HS-5 (cell line): ENCODE measurements around the gene SLC2A4.
A peak's percentile ranks its signal among the peaks of the same experiment; 100 is the strongest.
"Not testable (repeated sequence)": the region's sequence is repeated elsewhere in the genome, so short reads cannot be mapped to it uniquely, and the experiment has no call there.

Source experiments
- DNase-seq: peaks from one replicate; pipeline ENCODE4 v3.0.0-alpha.2; 2012; ENCODE audit warnings: low read depth

SLC2A4 gene

GRCh38 chr17:7324438-7324779 is 42.9 kb downstream of the SLC2A4 start:
- DNase-seq, result no peak

- DNase-seq, result no peak
Measured at GRCh38 chr17:7325031-7325528, 43.6 kb downstream of the SLC2A4 start.

DNA sequence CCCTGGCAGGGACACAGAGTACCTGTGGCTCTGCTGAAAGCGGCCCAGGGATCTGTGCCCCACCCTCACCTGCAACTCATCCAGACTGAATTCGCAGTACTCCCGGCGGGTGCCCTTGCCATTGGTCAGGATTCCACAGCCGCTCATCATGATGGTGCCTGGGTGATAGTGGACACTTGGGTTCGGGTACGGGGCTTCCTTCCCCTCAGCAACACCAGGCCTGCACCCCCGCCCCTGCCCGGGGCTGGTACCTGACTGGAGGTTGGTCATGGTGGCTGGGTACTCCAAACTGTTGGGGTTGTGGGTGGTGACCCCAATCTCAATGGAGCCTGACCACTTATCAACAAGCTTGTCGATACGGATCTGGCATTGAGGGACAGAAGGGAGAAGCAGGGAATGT is 44.7 kb downstream of the SLC2A4 start:
- no peak for DNase-seq

- no peak for DNase-seq
Measured at GRCh38 chr17:7327056-7327455, 45.5 kb downstream of the SLC2A4 start.

DNA sequence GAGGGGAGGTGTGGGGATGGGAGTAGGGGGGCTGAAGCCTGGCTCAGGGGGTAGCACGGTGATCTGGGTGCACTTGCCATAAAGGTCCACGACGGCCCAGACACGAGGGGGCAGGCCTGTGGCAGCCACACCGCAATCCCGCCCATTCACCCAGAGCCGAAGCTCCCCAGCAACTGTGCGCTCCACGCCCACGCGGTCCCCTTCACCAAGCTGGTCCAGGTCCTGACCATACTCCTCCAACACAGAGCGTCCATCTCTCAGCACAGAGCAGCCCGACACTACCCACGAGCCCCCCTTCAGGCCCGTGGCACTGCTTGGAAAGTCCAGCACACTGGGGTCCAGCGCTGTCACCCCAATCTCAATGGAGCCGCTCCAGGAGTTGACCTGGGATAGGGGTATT is 46.0 kb downstream of the SLC2A4 start:
- DNase-seq, result no peak

- no peak for DNase-seq
Measured at GRCh38 chr17:7328009-7328408, 46.5 kb downstream of the SLC2A4 start.

GRCh38 chr17:7328840-7329373 is 47.4 kb downstream of the SLC2A4 start, which contains the start of gene NEURL4:
TSS of gene NEURL4 (minus strand) at chr17:7329335. CDS start at chr17:7329312, 23 bp downstream.
- DNase-seq, result no peak

DNA sequence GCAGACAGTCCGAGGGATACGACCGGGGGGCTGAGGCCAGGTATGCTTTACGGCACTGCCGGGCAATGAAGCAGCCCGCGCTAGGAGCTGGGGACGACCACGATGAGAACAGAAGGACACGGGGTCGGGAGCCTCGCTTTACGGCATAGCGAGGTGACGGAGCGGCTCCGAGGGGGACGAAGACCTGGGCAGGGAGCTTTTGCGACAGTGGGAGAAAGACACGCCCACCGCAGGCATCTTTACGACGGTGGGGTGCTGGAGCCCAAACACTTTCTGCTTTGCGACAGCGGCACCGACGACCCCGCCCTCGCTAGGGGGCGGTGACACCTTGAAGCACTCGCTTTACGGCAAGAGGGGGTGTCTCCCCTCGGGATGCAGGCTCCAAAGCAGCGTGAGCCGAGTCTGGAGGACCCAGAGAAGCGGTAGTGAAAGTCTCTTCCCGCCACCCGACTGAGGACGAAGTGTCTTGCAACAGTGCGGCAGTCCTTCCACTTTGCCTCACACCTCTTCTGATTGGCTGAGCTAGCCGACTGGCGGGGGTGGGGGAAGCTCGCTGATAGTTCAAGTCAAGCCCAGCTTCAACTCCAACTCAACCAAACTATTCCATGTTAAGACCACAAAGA is 48.0 kb downstream of the SLC2A4 start:
- peak; percentile 96 for DNase-seq

GRCh38 chr17:7329997-7330637 is 48.6 kb downstream of the SLC2A4 start:
- no peak for DNase-seq

- no peak for DNase-seq
Measured at GRCh38 chr17:7330638-7331015, 49.1 kb downstream of the SLC2A4 start.

GRCh38 chr17:7332111-7332510 is 50.6 kb downstream of the SLC2A4 start:
- no peak for DNase-seq

GRCh38 chr17:7332600-7333069 is 51.1 kb downstream of the SLC2A4 start:
- DNase-seq, result not testable (repeated sequence)

GRCh38 chr17:7334938-7335538 is 53.5 kb downstream of the SLC2A4 start:
- no peak for DNase-seq

DNA sequence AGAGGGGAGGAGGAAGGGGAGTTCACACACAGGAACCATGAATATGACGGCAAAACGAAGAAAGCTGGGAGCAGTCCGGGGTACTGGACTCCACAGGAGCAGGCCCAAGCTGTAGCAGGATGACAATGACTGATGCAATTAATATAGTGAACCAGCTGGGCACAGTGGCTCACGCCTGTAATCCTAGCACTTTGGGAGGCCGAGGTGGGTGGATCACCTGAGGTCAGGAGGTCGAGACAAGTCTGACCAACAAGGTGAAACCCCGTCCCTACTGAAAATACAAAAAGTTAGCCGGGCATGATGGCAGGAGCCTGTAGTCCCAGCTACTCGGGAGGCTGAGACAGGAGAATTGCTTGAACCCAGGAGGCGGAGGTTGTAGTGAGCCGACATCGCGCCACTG is 54.2 kb downstream of the SLC2A4 start:
- DNase-seq, result not testable (repeated sequence)

DNA sequence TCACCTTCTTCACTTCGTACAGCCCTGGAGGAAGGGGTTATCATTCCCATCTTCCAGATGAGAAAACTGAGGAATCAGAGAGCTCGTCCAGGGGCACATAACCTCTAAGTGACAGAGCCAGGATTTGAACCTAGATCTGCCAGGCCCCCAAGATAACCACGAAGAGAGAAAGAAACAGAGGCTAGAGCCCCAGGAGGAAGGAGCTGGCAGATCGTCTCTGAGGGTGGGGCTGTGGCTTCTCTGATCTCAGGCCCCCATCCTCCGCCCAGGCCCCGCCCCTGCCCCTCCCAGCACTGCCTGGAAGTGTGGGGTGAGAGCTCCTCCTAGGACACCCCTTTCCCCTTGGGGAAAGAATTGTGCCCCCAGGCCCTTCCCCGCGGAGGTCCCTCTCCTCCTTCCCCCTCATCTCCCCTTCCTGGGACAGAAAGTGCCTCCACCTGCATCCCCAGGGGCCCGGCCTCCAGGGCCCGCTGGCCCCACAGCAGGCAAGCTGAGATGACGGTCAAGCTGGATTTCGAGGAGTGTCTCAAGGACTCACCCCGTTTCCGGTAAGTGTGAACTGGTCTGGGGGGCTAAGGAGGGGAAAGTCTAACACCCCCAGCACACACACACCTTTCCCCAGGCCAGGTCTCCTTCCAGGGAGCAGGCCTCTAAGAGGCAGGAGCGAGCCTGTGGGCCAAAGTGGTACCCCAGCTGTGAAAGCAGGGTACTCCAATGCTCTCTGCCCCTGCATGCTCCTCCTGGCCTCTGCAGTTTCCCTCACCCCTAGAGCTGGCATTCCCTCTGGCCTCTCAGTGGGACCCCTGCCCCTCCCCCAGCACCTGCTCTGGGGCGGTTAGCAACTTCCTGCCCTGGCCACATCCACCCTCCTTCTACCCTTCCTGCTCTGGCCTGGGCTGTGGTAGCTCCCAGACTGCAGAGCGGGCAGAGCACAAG is 55.0 kb downstream of the SLC2A4 start, which contains the start of gene ACAP1:
ACAP1 (plus strand) TSS at position 290 of the 936 bp plus-strand sequence; CDS start at position 496, 206 bp downstream.
- DNase-seq, result no peak

- DNase-seq, result not testable (repeated sequence)
Measured at GRCh38 chr17:7337600-7337999, 56.1 kb downstream of the SLC2A4 start.
